HG03432 (cell line): Measurements from ENCODE around the gene TREML2.

Experiments
- ATAC-seq: cut with Tn5 transposase; IDR thresholded peaks from one replicate; pipeline ENCODE4 v1.9.1; 2021; ENCODE audit warnings: mild to moderate bottlenecking, moderate library complexity; ENCODE audit not compliant: unreplicated experiment

The TREML2 gene

DNA sequence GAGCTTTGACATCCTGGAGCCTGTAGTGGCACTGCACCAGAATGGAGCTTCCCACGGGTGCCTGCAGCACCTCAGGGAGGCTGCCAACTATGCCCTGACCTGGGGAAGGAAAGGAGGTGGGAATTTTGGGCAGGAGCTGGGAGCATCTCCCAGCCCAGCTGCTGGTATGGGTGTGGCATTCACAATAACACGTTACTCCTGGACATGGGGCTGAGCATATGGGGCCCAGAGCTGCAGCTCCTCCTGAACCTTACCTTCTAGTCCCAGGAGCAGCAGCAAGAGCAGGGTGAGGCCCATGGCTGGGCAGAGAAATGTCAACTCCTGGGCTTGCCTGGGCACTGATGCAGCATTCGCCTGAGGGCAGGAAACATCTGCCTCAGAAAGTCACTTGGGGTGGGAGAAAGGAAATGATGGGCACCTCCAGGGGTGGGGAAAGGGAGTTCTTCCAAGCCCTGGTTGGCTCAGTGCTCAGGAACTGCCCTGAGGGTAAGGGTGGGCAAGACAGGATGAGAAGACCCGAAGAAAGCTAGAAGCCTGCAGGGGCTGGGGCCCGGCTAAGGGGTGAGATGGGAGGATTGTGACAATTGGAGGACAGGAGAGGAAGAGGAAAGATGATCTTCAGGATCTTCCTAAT is 46.8 kb downstream of the TREML2 start, which contains the start of gene TREML1:
Gene TREML1, minus strand, starts transcription at position 356 of the 634 bp plus-strand sequence. Its CDS starts 59 bp downstream, at position 297.
- no peak for ATAC-seq

DNA sequence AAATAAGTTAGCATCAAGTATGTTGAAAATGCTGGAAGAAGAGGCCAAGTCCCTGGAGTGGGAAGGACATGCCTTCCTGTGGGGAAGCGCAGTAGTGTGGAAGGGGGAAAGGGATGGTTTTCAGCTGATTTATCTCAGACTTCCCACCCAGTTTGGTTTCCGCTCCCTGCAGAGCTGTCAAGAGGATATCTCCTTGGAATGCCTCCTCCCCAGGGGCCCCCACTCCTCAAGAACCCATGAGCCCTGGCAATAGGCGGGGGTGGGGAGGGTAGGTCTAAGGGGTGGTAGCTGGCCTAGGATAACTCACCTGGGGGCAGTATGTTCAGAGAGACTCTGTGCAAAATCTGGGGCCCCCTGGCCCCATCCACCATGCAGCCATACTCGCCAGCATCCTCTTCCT is 47.5 kb downstream of the TREML2 start:
- ATAC-seq: no peak

DNA sequence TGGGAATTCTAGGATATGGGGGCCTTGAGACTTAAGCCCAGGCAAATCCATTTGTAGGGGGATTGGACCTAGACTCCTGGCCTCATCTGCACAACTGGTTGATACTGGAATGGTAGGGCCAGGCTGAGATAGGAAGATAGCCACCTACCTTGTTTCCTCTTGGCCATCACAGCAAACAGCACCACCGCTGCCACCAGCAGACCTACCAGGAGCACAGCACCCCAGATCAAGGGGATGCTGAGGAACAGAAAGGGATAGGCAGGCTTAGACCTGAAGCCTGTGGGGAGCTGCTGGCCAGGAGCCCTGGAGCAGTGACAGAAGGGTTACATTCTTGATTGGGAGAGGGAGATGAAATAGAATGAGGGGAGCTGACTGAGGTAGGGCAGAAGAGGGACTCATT is 50.3 kb downstream of the TREML2 start:
- no peak for ATAC-seq

DNA sequence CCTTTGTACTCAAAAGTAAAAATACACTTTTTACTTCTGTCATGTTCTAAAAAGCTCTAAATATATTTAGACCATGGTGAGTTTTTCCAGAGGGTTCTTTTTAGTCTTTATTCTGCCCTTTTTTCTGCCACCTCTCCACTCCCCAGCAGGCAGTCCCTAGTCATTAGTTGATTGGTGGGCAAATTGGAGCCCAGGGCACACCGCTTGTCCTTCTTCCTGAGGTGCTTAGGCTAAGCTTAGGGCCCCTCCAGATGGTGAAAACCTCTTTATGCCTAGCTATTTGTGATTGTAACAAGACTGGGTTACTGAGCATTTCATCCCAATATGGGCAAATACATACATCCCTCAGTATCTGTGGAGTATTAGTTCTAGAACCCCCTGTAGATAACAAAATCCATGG is 53.0 kb downstream of the TREML2 start:
- no peak for ATAC-seq
